ENCODE data around the gene C1QTNF1. TPM values are rescaled to one million over a fixed set of nuclear protein-coding genes. Genes with fewer than 3 reads are reported as not detected.

The C1QTNF1 gene
- total and polyA plus RNA-seq, 9 of the 15 experiments (the other 6 are each of a cell fraction or from before 2014, with no cell fraction given): 0.09 TPM; not detected in 8

DNA sequence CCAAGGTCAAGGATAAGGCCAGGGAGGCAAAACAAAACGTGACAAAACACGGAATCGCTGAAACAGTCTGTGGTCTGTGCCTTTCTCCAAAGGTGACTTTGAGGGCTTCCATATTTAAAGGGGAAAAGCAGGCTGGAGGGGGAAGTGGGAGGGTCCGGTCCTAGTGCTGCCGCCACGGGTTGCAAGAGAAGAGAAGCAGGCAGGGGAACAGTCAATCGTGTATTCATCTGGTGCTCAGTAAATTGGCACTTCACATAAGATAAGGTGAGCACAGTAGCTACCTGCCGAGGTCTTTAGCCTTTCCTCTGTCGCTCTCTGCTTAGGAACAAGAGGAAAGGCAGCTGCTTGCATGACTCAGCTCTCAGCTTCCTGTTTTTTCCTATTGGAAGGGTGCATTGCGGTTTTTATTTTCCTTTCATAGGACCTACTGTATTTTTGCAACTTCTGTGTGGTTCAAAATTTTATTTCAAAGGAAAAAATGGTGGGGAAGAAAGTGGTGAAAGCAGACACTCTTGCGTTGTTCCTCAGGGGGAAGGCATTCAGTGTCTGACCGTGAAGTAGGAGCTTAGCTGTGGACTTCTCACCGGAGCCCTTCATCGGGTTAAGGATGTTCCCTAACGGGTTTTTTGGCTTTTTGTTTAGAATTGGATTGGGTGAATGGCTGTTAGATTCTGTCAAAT lies 37.2 kb upstream of the C1QTNF1 start (continued):
- no peak for TF ChIP-seq CHD2 (IDR thresholded peaks at IDR 0.05; ENCODE audit: low read depth, low read length)
- TF ChIP-seq, protein P1, sequence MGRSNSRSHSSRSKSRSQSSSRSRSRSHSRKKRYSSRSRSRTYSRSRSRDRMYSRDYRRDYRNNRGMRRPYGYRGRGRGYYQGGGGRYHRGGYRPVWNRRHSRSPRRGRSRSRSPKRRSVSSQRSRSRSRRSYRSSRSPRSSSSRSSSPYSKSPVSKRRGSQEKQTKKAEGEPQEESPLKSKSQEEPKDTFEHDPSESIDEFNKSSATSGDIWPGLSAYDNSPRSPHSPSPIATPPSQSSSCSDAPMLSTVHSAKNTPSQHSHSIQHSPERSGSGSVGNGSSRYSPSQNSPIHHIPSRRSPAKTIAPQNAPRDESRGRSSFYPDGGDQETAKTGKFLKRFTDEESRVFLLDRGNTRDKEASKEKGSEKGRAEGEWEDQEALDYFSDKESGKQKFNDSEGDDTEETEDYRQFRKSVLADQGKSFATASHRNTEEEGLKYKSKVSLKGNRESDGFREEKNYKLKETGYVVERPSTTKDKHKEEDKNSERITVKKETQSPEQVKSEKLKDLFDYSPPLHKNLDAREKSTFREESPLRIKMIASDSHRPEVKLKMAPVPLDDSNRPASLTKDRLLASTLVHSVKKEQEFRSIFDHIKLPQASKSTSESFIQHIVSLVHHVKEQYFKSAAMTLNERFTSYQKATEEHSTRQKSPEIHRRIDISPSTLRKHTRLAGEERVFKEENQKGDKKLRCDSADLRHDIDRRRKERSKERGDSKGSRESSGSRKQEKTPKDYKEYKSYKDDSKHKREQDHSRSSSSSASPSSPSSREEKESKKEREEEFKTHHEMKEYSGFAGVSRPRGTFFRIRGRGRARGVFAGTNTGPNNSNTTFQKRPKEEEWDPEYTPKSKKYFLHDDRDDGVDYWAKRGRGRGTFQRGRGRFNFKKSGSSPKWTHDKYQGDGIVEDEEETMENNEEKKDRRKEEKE (IDR thresholded peaks at IDR 0.05; ENCODE audit: borderline replicate concordance in 1 of 2, control insufficient read depth in 1 of 2, low read depth in 2 of 2, low read length in 1 of 2): no peak
- TF ChIP-seq ZNF316 (IDR thresholded peaks at IDR 0.05): peak; percentile 64
- TF ChIP-seq DACH1 (IDR thresholded peaks at IDR 0.05; ENCODE audit: partially characterized antibody): no peak
- 0 out of 2 replicates have a peak, but pooled peaks have one; percentile 24 for TF ChIP-seq ZBTB17 (CRISPR knock-in tag; IDR thresholded peaks at IDR 0.05)
- TF ChIP-seq PHB2 (IDR thresholded peaks at IDR 0.05; ENCODE audit: low read depth): no peak
- TF ChIP-seq NCOR1 (IDR thresholded peaks at IDR 0.05): no peak
- TF ChIP-seq ZEB2 (IDR thresholded peaks at IDR 0.05): peak; percentile 72
- no peak for TF ChIP-seq ZSCAN32 (CRISPR knock-in tag; IDR thresholded peaks at IDR 0.05)
- TF ChIP-seq BRD4 (IDR thresholded peaks at IDR 0.05): no peak
- TF ChIP-seq SRSF9 (IDR thresholded peaks at IDR 0.05; ENCODE audit: borderline replicate concordance, low read depth, low read length): no peak
- 0 out of 2 replicates have a peak, but pooled peaks have one; percentile 3 for TF ChIP-seq HMG20A (CRISPR knock-in tag; conservative IDR thresholded peaks at IDR 0.05)
- TF ChIP-seq TFE3 (CRISPR knock-in tag; IDR thresholded peaks at IDR 0.05): no peak
- TF ChIP-seq, protein P2, sequence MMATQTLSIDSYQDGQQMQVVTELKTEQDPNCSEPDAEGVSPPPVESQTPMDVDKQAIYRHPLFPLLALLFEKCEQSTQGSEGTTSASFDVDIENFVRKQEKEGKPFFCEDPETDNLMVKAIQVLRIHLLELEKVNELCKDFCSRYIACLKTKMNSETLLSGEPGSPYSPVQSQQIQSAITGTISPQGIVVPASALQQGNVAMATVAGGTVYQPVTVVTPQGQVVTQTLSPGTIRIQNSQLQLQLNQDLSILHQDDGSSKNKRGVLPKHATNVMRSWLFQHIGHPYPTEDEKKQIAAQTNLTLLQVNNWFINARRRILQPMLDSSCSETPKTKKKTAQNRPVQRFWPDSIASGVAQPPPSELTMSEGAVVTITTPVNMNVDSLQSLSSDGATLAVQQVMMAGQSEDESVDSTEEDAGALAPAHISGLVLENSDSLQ (IDR thresholded peaks at IDR 0.05): peak; percentile 11; the same call in 1 of the 2 replicates
- no peak; the same call in none of the 2 replicates for TF ChIP-seq ZNF134 (CRISPR knock-in tag; conservative IDR thresholded peaks at IDR 0.05)
- no peak for TF ChIP-seq KLF6 (CRISPR knock-in tag; IDR thresholded peaks at IDR 0.05; ENCODE audit: borderline replicate concordance)
- no peak for TF ChIP-seq NFE2L1 (tag; IDR thresholded peaks at IDR 0.05; ENCODE audit: borderline replicate concordance, low read depth)
- TF ChIP-seq ATF4 (CRISPR knock-in tag; IDR thresholded peaks at IDR 0.05): no peak
- no peak for TF ChIP-seq E2F3 (CRISPR knock-in tag; IDR thresholded peaks at IDR 0.05)
- no peak for TF ChIP-seq POLR2B (IDR thresholded peaks at IDR 0.05; ENCODE audit: low read depth, partially characterized antibody)
- TF ChIP-seq SAFB (IDR thresholded peaks at IDR 0.05; ENCODE audit: borderline replicate concordance, low read depth, low read length): no peak

Data from K562 (cell line).